PC-9 (cell line): ENCODE measurements around the gene KCNN1. TPM values are rescaled to one million over a fixed set of nuclear protein-coding genes. Genes with fewer than 3 reads are reported as not detected.
A peak's percentile ranks its signal among the peaks of the same experiment; 100 is the strongest.

ENCODE experiments used
- BruUV-seq: library from RNA; stranded (reverse); fragments of 400-500 nt; replicated peaks from 2 replicates; lab custom pipeline; 2021; lab: Mats Ljungman, UMichigan
- CTCF ChIA-PET: fragments of 300-600 bp; sonication (Branson Sonifier 250); formaldehyde crosslinking; loops from one replicate; lab custom pipeline; 2022; ENCODE audit warnings: antibody characterized with exemption; lab: Charles Lee
- POLR2A ChIA-PET: fragments of 300-600 bp; sonication (Branson Sonifier 250); formaldehyde crosslinking; loops from one replicate; lab custom pipeline; 2022; ENCODE audit warnings: antibody characterized with exemption; ENCODE audit not compliant: unreplicated experiment; lab: Charles Lee
- DNase-seq, 2 experiments: peaks; one replicate each; pipeline versions ENCODE4 v3.0.0 to v3.0.0-alpha.2; 2015 to 2022; ENCODE audit warnings: mixed read lengths in 1 of 2
- H2AFZ ChIP-seq: fragments of 200-600 bp; sonication (generic); 2 replicates; pipeline ENCODE4 v1.8.1; 2017; ENCODE audit warnings: antibody characterized with exemption
- H3F3A ChIP-seq: fragments of 200-600 bp; sonication (generic); 2 replicates; pipeline ENCODE4 v1.8.1; 2017; ENCODE audit warnings: antibody characterized with exemption, mild to moderate bottlenecking, low read depth; ENCODE audit not compliant: insufficient read depth
- H3K27ac ChIP-seq: fragments of 200-600 bp; sonication (generic); 2 replicates; pipeline ENCODE4 v1.6.1; 2016; ENCODE audit warnings: mixed run types
- H3K27me3 ChIP-seq: fragments of 200-600 bp; sonication (generic); 2 replicates; pipeline ENCODE4 v1.6.1; 2016; ENCODE audit warnings: low read depth, mixed run types; ENCODE audit not compliant: insufficient read depth
- H3K36me3 ChIP-seq: fragments of 200-600 bp; sonication (generic); 2 replicates; pipeline ENCODE4 v1.6.1; 2016; ENCODE audit warnings: low read depth, mixed run types
- H3K4me1 ChIP-seq: fragments of 200-600 bp; sonication (generic); replicated peaks from 2 replicates; pipeline ENCODE4 v1.6.1; 2016; ENCODE audit warnings: mixed run types; ENCODE audit not compliant: insufficient read depth
- H3K4me2 ChIP-seq: fragments of 200-600 bp; sonication (generic); 2 replicates; pipeline ENCODE4 v1.6.1; 2017; ENCODE audit warnings: mixed run types
- H3K4me3 ChIP-seq: fragments of 200-600 bp; sonication (generic); 2 replicates; pipeline ENCODE4 v1.6.1; 2016; ENCODE audit warnings: mixed run types
- H3K79me2 ChIP-seq: fragments of 200-600 bp; sonication (generic); 2 replicates; pipeline ENCODE4 v1.6.1; 2017; ENCODE audit warnings: low read depth, mixed run types
- H3K9me2 ChIP-seq: fragments of 200-600 bp; sonication (generic); 2 replicates; pipeline ENCODE4 v1.8.1; 2017; ENCODE audit warnings: mild to moderate bottlenecking; ENCODE audit not compliant: insufficient read depth
- H3K9me3 ChIP-seq: fragments of 200-600 bp; sonication (generic); 2 replicates; pipeline ENCODE4 v1.8.1; 2016; ENCODE audit warnings: low read depth; ENCODE audit not compliant: insufficient read depth
- H4K20me1 ChIP-seq: fragments of 200-600 bp; sonication (generic); 2 replicates; pipeline ENCODE4 v1.8.1; 2017; ENCODE audit not compliant: insufficient read depth
- EZH2 ChIP-seq: fragments of 200-600 bp; sonication (generic); IDR thresholded peaks from 2 replicates; pipeline ENCODE4 v1.8.0; 2017; ENCODE audit warnings: antibody characterized with exemption, low read depth
- intact Hi-C: fragments of 100-400 bp; cut with micrococcal nuclease; formaldehyde crosslinking; loops from one replicate; pipeline ENCODE4 v1.10.0; 2022; ENCODE audit not compliant: unreplicated experiment
- total RNA-seq: library from RNA; stranded (reverse); gene quantifications from 2 replicates; pipeline ENCODE4 v1.2.3, GENCODE V29; 2021
- TF ChIP-seq, protein P1 (sequence below): fragments of 200-600 bp; sonication (generic); conservative IDR thresholded peaks from 2 replicates; pipeline ENCODE4 v1.6.1; 2017; ENCODE audit warnings: mixed run types, antibody characterized with exemption, mild to moderate bottlenecking, moderate library complexity

KCNN1 gene
- total RNA-seq, 1 experiment from 2014 or later: 0.09 TPM

DNA sequence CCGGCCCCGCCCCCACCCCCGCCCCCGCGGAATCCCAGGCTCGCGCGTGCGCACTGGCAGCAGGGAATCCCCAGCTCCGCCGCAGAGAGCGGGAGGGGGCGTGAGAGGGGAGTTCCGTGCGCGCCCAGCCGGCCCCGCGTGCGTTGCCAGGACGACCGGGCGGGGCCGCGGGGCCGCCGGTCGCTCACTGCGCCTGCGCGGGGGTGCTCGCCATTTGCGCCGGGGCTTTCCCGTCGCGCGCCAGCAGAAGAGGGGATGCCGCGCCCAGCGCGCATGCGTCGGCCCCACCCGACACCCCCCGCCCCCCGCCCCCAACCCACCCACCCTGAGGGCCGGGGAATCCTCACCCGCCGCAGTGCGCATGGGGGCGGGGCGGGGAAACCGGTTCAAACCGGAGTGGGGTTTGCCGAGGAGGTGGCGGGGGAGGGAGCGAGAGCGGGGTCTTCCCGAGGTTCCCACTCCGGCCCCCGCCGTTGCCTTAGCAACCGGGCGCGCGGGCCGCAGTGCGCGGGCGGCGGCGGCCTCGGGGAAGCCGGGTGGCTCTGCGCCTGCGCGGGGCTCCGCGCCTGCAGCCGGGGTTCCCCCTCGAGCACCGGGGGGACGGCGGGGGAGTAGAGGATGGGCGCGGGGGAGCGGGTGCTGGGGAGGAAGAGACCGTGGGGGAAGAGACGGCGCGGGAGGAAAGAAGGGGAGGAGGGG, 18.9 kb upstream of the KCNN1 start:
- CTCF ChIA-PET: interaction anchor here (0.6 to 1.3 kb wide), 5 partner anchors 15 to 327 kb away, joined by 3 to 15 read pairs (median 10); partner anchors contain the start of gene CCDC124
- intact Hi-C loops: loop anchor here (2.0 kb wide), 1 partner anchor 49 kb away; no protein-coding TSS in a partner anchor
- H2AFZ ChIP-seq: no peak overlapping the region

DNA sequence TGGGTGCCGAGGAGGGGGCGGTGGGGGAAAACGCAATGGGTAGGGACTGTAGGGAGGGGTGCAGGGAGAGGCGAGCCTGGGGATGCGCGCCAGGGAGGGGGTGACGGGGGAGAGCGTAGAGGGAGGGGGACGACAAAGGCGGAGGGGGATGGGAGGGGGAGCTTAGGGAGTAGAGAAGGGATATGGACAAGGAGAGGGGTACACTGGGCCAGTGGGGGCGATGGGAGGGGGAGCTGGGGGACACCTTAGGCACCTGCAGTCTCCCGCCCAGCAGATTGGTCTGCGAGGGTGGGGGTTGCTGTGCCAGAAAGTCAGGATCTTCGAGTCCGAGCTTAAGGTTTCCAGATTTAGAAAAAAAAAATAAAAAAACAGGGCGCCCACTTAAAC, 18.4 kb upstream of the KCNN1 start:
- no peaks in the 10 kb centered on the region; the same call in 1 of the 2 replicates for H4K20me1 ChIP-seq
- H3K79me2 ChIP-seq: no peaks in the 10 kb centered on the region
- no peak for DNase-seq
- peaks cover 47% of the 10 kb centered on the region for H3K27me3 ChIP-seq
- TF ChIP-seq EZH2: no peak
- TF ChIP-seq, protein P1, sequence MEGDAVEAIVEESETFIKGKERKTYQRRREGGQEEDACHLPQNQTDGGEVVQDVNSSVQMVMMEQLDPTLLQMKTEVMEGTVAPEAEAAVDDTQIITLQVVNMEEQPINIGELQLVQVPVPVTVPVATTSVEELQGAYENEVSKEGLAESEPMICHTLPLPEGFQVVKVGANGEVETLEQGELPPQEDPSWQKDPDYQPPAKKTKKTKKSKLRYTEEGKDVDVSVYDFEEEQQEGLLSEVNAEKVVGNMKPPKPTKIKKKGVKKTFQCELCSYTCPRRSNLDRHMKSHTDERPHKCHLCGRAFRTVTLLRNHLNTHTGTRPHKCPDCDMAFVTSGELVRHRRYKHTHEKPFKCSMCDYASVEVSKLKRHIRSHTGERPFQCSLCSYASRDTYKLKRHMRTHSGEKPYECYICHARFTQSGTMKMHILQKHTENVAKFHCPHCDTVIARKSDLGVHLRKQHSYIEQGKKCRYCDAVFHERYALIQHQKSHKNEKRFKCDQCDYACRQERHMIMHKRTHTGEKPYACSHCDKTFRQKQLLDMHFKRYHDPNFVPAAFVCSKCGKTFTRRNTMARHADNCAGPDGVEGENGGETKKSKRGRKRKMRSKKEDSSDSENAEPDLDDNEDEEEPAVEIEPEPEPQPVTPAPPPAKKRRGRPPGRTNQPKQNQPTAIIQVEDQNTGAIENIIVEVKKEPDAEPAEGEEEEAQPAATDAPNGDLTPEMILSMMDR: no peak
- no peak overlapping the region for H2AFZ ChIP-seq
- no peaks in the 10 kb centered on the region for H3K9me2 ChIP-seq
- intact Hi-C loops: no loop called here
- peaks cover 55% of the 10 kb centered on the region for H3F3A ChIP-seq
- ChIA-PET CTCF (interaction anchor here (0.7 kb wide), 1 partner anchor 55 kb away, joined by 3 read pairs; no protein-coding TSS in a partner anchor), POLR2A (no interaction called here)
- BruUV-seq: no TSS peak
- peaks cover 26% of the 10 kb centered on the region for H3K4me1 ChIP-seq
- no peaks in the 10 kb centered on the region for H3K9me3 ChIP-seq
- H3K27ac ChIP-seq: no peak overlapping the region
- H3K4me2 ChIP-seq: peak overlapping the region; percentile 72
- H3K36me3 ChIP-seq: no peaks in the 10 kb centered on the region
- H3K4me3 ChIP-seq: peak overlapping the region; percentile 62; the same call in 1 of the 2 replicates

More for the DNA sequence above, 18.9 kb upstream of the KCNN1 start:
- Histone ChIP-seq H3K27me3 (peaks cover 41% of the 10 kb centered on the region), H3K36me3 (no peaks in the 10 kb centered on the region), H3K4me3 (peak overlapping the region; percentile 62; the same call in 1 of the 2 replicates), H3K9me2 (no peaks in the 10 kb centered on the region), H3K9me3 (no peaks in the 10 kb centered on the region), H3K4me2 (peak overlapping the region; percentile 72), H3F3A (peaks cover 56% of the 10 kb centered on the region), H4K20me1 (no peaks in the 10 kb centered on the region; the same call in 1 of the 2 replicates), H3K27ac (no peak overlapping the region), H3K79me2 (no peaks in the 10 kb centered on the region), H3K4me1 (peaks cover 26% of the 10 kb centered on the region)
- no peak for TF ChIP-seq EZH2
- TF ChIP-seq, protein P1: no peak
- no TSS peak for BruUV-seq
- DNase-seq: peak; percentile 76 to 95
- POLR2A ChIA-PET: no interaction called here

DNA sequence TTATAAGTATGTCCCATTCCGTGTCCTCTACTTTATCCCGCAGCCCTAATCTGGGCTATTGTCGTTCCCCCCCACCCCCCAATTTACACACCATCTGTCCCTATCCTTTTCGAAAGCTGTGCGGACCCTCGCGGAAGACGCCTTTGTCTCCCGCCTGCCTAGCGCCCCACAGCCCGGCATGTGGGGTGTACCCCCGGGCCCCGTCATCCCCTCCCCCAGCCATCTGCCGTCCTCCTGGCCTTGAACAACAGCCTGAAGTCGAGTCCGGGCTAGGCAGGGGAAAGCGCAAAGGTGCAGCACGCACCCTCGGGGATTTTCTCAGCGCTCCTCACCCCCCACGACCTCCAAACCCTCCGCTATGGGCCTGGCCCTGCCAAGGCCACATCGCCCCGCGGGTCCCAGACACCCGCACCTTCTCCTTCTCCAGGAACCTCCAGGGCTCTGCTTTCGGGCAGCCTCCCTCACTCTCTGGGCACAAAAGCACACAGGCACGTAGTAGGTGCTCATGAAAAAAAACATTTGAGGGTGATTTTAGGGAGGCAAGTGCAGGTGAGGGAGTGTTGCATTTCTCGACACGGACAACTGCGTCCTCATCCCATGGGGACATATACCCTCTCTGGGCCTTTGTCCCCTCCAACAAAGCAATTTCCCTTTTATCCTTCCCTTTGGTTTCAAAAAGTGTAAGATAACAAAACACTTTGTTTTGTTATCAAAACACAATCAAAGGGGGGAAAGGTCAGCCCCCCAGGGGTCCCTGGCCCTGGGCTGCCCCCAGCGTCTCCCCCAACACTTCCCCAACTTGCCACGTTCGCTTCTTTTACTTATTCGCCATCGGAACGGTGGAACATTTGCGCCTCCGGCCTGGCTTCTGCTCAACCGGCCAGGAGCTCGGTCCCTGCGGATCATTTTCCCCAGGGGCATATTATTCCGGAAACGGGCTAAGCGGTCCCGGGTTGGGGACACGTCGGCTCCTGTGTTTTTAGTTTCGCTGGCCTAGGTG, 17.7 kb upstream of the KCNN1 start:
- Histone ChIP-seq H3K4me3 (peak overlapping the region; percentile 62; the same call in 1 of the 2 replicates), H3K9me2 (no peaks in the 10 kb centered on the region), H3K27ac (no peak overlapping the region), H3K79me2 (no peaks in the 10 kb centered on the region), H3K27me3 (peaks cover 54% of the 10 kb centered on the region), H3K36me3 (no peaks in the 10 kb centered on the region), H4K20me1 (no peaks in the 10 kb centered on the region; the same call in 1 of the 2 replicates), H3F3A (peaks cover 55% of the 10 kb centered on the region), H3K4me1 (peaks cover 26% of the 10 kb centered on the region), H2AFZ (no peak overlapping the region), H3K9me3 (no peaks in the 10 kb centered on the region), H3K4me2 (peak overlapping the region; percentile 72; the same call in 1 of the 2 replicates)
- DNase-seq: no peak
- intact Hi-C loops: no loop called here
- no TSS peak for BruUV-seq
- ChIA-PET CTCF (interaction anchor here (0.7 kb wide), 1 partner anchor 56 kb away, joined by 3 read pairs; no protein-coding TSS in a partner anchor), POLR2A (no interaction called here)
- TF ChIP-seq, protein P1: no peak
- no peak for TF ChIP-seq EZH2
